NOMO-1 treated with dmso at 0.1 percent for 144 hours (cell line): Measurements from ENCODE around the gene SMIM22.

Source experiments
- DNase-seq: peaks from one replicate; lab custom pipeline; 2025; ENCODE audit not compliant: unreplicated experiment; lab: John Stamatoyannopoulos, UW

SMIM22 gene, protein sequence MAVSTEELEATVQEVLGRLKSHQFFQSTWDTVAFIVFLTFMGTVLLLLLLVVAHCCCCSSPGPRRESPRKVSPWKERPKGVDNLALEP

DNA sequence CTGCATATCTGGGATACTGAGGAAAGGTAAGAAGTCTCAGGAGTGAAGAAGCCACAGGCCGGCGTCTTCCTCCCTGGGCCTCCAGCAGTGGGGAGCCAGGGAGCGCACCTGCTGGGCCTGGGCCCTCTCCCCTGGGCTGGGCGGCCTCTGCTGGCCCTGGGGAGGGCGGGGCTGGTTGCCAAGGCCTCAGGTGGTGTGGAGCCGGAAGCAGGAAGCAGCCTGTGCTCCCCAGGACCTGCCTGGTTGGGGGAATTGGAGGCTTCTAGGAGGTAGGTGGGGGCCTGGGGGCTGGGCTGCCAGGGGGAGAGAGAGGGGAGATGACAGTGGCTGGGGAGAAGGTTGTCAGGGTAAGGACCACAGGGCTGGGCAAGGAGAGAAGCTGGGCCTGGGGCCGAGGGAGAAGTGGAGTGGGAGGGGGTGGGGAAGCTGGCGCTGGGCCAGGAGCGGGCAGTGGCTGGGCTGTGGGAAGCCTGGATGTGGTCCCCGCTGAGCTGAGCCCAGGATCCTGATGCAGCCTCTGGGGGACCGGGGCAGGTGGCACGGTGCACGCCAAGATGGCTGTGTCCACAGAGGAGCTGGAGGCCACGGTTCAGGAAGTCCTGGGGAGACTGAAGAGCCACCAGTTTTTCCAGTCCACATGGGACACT, at the start of gene SMIM22:
TSS of gene SMIM22 (plus strand) at position 189 of the 647 bp plus-strand sequence. CDS start at position 555, 366 bp downstream.
- no peak for DNase-seq

DNA sequence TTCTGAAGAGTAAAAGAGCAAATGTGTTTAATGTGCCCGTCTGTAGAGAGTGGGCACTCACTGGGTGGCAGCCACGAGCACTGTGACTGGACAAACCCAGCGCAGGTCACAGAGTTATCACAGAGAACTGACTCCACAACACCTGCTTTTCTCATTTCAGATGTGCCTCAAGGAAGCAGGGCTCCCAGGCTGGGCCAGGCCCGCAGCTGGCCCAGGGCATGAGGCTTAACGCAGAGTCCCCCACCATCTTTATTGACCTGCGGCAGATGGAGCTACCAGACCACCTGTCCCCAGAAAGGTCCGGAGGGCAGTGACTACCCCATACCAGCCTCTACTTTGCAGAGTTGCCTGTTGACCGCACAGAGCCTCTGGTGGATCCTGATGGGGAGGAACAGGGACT, 49.0 kb upstream of the SMIM22 start:
- no peak for DNase-seq

DNA sequence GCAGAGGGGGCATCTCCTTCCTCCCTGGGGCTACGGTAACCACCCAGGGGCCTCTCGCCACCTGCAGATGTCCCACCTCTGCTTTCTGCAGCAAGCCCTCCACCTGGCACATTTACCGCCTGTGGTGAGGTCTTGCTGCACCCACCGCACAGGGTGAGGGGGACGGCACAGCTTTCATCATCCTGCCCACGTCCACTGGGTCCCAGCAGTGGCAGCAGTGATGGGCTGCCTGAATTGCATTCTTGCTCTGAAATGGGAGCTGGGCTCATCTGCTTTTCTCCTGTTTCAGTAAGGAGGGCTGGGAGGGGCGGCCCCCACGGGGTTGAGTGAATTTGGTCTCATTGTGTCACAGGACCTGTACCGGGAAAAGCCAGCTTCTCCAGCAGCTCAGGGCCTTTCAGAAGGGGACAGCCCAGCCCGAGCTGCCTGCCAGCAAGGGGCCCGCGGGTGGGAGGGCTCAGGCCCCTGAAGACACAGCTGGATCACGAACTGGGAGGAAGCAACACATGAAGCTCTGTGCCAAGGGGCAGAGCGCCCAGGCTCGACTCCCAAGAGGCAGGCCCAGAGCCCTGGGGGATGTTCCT, 48.1 kb upstream of the SMIM22 start:
- DNase-seq: no peak

DNA sequence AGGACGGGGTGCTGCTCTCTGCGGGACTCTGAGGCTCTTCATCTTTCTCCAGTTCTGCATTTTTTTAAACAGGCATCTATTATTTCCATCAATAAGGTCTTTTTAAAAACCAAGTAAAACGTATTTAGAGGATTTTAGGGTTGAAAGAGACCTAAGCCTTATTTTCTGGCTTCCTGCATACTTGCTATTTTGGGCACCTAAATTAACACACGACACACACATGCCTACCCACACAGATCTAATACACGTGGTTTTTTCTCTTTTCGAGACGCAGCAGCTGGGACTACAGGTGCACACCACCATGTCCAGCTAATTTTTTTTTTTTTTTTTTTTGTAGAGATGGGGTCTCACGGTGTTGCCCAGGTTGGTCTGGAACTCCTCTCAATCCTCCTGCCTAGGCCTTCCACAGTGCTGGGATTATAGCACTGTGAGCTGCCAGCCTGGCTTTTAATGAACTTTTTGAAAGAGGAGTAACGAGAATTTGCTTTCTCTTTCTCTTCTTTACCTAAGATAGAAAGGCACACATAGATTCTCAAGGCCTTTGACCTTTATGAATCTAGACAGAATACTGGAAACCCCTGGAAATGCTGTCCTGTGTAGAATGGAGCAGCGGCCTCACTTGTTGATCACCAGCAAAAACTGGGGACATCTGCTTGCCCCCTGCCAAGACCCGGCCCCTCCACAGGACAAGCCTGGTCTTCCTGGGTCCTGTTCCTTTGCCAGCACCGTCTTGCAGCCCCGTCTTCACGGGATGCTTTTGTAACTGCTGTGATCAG, 47.1 kb upstream of the SMIM22 start:
- no peak for DNase-seq

DNA sequence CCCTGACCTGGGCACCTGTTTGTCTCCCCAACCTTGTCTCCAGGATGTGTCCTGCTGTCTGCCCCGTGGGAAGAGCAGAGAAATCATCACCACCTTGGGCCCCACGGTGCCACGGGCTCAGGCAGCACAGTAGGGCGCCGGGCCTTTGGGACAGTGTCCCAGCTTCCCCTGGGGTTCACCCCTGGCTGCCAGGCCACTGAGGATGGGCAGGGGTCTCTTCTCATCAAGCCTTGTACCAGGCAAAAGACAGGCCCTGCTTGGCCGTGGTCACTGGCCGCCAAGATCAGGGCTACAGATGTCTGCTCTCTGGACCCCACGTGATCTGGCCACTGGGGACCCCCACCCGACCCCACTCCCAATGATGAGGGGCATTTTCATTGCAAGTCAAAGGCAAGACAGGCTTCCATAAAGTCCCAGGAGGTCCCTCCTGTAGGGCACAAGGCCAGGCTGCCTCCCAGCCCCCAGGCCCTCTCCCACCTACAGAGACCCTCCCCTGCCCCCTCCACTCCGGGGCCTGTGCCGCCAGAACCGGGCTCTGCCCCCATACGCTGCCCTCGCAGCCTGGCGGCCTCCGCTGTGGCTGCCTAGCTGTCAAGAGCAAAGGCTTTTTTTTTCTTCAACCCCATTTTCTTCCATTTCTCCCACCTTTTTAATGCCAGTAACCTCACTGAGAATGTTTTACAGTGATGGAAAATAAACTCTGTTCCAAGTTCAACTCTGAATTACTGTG, 46.3 kb upstream of the SMIM22 start:
- DNase-seq: no peak

DNA sequence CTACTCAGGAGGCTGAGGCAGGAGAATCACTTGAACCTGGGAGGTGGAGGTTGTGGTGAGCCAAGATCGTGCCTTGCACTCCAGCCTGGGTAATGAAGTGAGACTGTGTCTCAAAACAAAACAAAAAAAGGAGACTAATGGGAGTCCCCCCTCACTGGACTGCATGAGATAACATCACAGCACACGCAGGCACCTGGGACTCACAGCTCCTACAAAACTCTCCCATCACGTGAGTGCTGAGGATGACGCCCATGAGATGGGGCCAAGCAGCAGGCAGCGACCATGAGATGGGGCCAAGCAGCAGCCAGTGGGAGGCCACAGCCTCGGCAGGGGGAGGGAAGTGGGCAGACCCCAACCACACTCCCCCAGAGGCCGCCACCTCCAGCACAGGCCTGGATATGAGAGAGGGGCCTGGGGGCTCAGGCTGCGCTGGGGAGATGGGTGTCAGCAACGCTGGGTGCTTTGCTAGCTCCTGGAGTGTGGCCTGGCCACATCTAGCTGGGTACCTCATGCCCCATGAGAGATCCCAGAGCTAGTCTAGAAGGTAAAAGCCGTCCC, 45.4 kb upstream of the SMIM22 start:
- DNase-seq: no peak

DNA sequence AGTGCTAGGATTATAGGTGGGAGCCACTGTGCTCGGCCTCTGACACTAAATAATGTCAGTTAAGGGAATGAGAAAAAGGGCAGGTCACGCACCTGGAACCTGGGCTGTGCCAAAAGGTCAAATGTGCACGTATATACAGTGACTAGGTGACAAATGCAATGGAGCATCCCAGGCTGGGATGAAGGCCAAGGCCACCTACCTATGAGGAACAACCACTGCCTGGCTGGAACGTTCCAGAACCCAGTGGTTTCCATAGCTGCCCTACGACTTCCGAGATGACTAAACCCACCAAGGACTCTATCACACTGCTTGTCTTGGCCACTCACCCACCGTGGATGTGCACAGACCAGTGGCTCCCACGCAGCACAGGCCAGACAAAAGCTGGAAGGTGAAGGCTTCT, 44.3 kb upstream of the SMIM22 start:
- no peak for DNase-seq

DNA sequence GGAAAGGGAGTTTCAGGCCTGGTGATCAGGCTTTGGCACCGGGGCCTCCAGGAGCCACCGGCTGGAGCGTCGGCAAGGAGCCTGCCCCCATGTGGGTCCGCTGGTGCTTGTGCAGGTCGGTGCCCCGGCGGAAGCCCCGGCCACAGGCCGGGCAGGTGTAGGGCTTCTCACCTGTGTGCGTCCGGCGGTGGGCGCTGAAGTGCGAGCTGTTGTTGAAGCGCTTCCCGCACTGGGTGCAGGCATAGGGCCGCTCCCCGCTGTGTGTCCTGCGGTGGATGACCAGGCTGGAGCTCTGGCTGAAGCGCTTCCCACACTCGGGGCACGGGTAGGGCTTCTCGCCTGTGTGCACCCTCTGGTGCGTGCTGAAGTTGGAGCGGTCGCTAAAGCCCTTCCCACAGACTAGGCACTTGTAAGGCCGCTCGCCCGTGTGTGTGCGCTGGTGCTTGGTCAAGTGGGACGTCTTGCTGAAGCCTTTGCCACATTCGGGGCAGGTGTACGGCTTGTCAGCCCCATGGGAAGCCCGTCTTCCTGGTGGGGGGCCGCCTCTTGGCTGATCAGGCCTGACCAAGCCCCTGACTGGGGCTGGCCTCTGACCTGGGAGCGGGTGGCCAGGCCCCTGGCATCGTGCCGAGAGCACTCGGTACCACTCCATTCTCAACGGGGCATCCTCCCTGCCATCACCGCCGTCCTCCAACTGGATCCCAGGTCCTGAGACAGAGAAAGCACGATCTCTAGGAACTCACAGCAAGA, 42.6 kb upstream of the SMIM22 start:
- no peak for DNase-seq

DNA sequence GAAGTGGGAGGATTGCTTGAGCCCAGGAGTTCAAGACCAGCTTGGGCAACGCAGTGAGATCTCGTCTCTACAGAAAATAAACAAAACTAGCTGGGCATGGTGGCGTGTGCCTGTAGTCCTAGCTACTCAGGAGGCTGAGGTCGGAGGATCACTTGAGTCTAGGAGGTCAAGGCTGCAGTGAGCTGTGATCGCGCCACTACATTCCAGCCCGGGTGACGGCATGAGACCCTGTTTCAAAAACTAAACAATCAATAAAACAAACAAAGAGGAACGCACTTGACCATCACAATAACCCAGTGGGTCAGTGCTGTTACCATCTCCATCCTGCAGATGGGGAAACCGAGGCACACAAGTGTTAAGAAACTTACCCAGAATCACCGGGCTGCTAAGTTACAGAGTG, 41.9 kb upstream of the SMIM22 start:
- no peak for DNase-seq

DNA sequence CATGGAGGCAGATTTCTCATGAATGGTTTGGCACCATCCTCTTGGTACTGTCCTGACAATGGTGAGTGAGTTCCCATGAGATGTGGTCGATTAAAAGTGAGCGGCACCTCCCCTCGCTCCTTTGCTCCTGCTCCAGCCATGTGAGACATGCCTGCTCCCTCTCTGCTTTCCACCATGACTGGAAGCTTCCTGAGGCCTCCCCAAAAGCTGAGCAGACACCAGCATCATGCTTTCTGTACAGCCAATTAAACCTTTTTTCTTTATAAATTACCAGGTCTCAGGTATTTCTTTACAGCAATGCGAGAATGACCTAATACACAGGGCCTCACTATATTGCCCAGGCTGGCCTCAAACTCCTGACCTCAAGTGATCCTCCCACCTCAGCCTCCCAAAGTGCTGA, 40.3 kb upstream of the SMIM22 start:
- no peak for DNase-seq

DNA sequence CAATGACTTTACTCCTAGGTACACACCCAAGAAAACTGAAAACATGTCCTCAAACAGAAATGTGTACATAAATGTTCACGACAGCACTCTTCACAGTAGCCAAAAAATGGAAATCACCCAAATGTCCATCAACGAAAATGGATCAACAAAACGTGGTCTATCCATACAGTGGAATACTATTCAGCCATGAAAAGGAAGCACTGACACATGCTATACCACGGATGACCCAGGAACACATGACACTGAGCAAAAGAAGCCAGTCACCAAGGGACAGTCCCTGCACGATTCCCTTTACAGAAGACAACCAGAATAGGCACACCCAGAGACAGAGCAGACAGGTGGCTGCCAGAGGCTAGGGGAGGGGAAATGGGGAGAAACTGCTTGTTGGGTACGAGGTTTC, 39.5 kb upstream of the SMIM22 start:
- no peak for DNase-seq

DNA sequence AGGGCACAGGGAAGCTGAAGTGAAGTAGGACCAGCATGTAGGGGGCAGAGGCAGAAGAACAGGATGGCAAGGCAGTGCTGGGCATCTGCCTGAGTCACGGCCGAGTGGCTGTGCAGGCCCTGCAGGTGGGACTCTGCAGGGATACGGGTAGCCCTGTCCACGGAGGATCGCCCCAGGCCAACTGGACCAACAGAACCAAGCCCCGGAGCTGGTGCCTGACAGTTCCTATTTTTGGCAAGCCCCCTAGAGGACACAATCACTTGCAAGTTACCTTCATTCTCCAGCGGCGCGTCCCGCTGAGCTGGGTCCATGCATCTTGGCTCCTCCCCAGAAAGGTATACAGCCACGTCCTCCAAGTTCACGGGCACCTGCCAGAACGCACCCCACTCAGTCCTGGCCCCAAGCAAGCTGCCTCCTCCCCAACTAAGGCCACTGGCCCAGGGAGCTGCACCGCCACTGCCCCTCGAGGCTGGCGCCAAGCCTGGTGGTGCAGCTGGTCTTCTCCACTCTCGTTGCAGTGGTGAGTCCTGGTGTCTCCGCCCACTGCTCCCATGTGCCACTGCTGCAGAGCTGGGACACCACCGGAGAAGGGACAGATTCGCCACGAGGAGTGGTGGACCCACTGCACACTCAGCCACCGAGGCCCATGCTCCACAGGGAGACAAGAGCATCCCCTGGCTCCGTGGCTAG, 34.8 kb upstream of the SMIM22 start:
- no peak for DNase-seq

DNA sequence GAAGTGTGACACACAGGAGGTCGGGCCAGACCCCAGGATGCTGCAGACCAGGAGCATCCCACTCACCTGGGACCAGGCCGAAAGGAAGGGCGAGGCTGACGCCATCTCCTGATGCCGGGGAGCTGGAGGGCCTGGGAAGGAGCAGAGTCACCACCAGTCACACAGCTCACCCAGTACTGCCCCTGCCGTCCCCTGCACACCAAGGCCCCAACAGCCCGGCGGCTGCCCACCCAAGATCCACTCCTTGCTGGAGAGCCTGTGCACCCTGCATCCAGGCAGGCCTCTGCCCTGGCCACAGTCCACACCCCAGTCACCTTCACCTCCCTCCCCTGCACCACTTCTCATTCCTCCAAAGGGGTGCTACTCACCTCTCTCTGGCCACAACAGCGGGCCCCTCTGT, 33.0 kb upstream of the SMIM22 start:
- DNase-seq: no peak

DNA sequence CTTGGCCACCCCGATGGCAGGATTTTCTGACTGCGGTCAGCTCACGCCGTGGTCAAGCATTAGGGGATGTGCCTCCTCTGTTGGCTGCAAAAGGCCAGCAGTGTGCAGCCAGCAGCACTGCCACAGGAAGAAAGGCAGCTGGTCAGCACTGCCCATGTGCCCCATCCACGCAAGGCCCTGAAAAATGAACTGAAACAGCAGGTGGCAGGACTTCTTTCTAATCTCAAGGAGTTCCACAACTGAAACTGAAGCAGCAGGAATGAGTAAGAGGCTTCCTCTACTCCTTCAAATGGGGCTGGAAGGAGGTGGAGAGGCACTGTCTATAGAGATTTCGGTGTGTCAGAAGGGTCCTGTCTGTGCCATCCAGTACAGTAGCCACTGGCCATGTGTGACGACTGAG, 31.4 kb upstream of the SMIM22 start:
- DNase-seq: no peak

DNA sequence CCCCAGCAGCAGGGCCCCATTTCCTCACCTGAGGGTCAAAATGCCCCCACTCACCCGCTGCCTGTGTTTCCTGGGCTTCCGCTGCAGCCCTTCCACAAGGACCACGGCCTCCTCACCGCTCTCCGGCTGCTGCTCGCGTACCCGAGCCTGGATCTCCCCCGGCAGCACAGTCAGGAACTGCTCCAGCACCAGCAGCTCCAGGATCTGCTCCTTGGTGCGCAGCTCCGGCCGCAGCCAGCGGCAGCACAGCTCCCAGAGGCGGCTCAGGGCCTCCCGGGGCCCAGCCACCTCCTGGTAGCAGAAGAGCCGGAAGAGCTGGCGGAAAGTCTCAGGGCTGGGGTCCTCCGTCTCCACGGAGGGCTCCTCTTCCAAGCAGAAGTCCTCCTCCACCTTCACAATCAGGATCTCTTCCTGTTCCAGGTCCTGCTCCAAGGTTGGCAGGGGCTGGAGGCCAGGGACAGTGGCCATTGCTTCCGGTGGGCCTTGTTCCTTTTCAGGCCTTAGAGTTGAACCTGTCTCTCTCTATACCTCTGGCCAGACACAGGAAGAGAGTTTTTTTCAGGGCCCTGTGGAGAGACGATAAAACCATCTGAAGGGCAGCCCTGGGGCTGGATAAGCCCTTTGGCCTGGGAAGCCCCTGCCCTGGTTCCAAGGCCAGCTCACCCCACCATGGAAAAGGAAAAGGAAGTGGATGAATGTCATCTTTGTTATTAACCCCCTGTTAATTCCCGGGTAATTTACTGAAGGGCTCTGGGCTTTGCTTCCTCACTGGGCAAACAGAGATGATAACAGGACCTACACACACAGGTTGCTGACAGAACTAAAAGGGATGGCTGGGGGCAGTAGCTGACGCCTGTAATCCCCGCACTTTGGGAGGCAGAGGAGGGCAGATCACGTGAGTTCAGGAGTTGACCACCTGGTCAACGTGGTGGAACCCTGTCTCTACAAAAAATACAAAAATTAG, 29.4 kb upstream of the SMIM22 start:
- DNase-seq: no peak

DNA sequence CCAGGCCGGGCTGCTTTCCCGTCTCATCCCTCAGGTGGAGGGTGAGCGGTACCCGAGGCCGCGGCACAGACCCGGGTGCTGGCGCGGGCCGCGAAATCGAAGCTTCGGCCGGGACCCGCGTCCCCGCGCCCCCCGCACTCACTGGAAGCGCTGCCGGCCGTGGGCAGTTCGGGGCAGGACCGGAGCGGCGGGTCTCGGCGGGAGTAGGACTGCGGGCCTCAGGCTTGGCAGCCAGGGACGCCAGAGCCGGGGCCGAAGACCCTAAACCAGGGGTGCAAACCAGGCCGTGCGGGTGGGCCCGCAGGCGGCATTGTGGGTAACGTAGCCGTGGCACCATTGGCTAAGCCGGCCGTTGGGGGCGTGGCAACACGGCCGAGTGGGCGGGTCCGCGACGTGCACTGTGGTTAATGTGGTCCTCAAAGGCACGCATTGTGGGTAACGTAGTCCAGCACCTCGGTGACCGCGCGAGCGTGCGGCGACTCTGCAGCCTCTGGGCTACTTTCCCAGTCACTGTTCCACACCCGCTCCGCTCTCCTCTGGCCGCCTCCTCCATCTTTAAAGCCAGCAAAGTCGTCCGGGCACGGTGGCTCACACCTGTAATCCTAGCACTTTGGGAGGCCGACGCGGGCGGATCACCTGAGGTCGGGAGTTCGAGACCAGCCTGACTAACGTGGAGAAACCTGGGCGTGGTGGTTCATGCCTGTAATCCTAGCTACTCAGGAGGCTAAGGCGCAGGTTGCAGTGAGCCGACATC, 28.1 kb upstream of the SMIM22 start, which contains the start of gene ZNF500:
TSS of gene ZNF500 (minus strand) at position 288 of the 754 bp plus-strand sequence. CDS start 1,184 bp downstream, outside the sequence.
- peak; percentile 85 for DNase-seq

DNA sequence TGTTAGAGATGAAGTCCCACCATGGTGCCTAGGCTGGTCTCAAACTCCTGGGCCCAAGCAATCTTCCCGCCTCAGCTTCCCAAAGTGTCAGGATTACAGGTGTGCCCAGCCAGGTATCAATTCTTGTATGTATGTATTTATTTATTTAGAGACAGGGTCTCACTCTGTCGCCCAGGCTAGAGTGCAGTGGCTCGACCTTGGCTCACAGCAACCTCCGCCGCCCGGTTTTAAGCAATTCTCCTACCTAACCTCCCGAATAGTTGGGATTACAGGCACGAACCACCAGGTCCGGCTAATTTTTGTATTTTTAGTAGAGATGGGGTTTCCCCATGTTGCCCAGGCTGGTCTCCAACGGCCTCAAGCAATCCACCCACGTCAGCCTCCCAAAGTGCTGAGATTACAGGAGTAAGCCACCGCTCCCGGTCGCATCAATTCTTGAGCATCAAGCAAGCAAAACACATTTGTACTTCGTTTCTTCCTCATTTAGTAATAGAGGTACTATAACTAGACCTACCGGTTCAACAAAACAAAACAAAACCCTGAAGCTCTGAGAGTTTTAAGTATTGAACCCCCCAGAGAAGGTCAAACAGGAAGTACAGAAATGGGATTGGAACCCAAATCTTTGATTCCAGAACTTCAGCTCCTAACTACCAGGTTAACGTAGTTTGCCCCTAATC, 27.2 kb upstream of the SMIM22 start:
- DNase-seq: peak; percentile 41
